B cell (primary cell): Measurements from ENCODE around the gene DPH1. TPM values are rescaled to one million over a fixed set of nuclear protein-coding genes. Genes with fewer than 3 reads are reported as not detected.

Experiments used
- ATAC-seq: fragments of 200-7000 bp; cut with Tn5 transposase; one replicate; pipeline ENCODE4 v1.10.0; 2021; ENCODE audit warnings: low read depth, mild to moderate bottlenecking, moderate number of reproducible peaks, moderate library complexity
- CTCF ChIA-PET: fragments of 350-600 bp; sonication (Branson Sonifier 250); formaldehyde crosslinking; loops from one replicate; lab custom pipeline; 2021; ENCODE audit warnings: antibody characterized with exemption, inconsistent platforms; lab: Charles Lee
- POLR2A ChIA-PET: fragments of 350-600 bp; sonication (Branson Sonifier 250); formaldehyde crosslinking; loops from one replicate; lab custom pipeline; 2021; ENCODE audit warnings: antibody characterized with exemption; lab: Charles Lee
- DNase-seq: peaks from one replicate; pipeline ENCODE4 v3.0.0; 2013
- H2AFZ ChIP-seq: 2 replicates; pipeline ENCODE4 v1.6.1; 2012; ENCODE audit warnings: mild to moderate bottlenecking, low read depth, low read length; ENCODE audit not compliant: insufficient read depth, poor library complexity, severe bottlenecking
- H3K27ac ChIP-seq, 2 donors: 1 replicate in 1 of 2; 2 replicates in 1 of 2; pipeline ENCODE4 v1.5.1; 2012 to 2013; ENCODE audit warnings: low read length in 2 of 2, mild to moderate bottlenecking in 2 of 2, moderate library complexity in 1 of 2
- H3K27me3 ChIP-seq, 4 experiments: fragments of 200-600 bp in 1 of 4; sonication (generic) in 1 of 4; replicated peaks in 1 of 4; 1 replicate in 2 of 4; 2 replicates in 2 of 4; pipeline versions ENCODE4 v1.6.1 to v1.7.0; 2013 to 2016; ENCODE audit warnings: low read length in 3 of 4, mild to moderate bottlenecking in 2 of 4, mixed read lengths in 1 of 4, moderate library complexity in 1 of 4; ENCODE audit not compliant: insufficient read depth in 4 of 4, control insufficient read depth in 3 of 4; ENCODE audit errors: control extremely low read depth in 1 of 4
- H3K36me3 ChIP-seq, 2 experiments: replicated peaks in 1 of 2; 1 replicate in 1 of 2; 2 replicates in 1 of 2; pipeline versions ENCODE4 v1.6.1 to v1.7.1; 2013; ENCODE audit warnings: low read length in 1 of 2; ENCODE audit not compliant: insufficient read depth in 2 of 2, control insufficient read depth in 1 of 2; ENCODE audit errors: control extremely low read depth in 1 of 2, extremely low read depth in 1 of 2
- H3K4me1 ChIP-seq, 2 donors: fragments of 200-600 bp in 1 of 2; sonication (generic) in 1 of 2; 1 replicate in 1 of 2; 2 replicates in 1 of 2; pipeline versions ENCODE4 v1.5.1 to v1.6.1; 2013 to 2017; ENCODE audit warnings: low read length in 2 of 2; ENCODE audit not compliant: control insufficient read depth in 2 of 2, insufficient read depth in 2 of 2
- H3K4me2 ChIP-seq: replicated peaks from 2 replicates; pipeline ENCODE3; 2012; ENCODE audit warnings: mild to moderate bottlenecking, low read depth, low read length; ENCODE audit not compliant: poor library complexity, severe bottlenecking
- H3K4me3 ChIP-seq, 5 experiments: fragments of 200-600 bp in 1 of 5; sonication (generic) in 1 of 5; 1 replicate in 3 of 5; 2 replicates in 2 of 5; pipeline versions ENCODE4 v1.5.1 to v1.7.0; 2011 to 2016; ENCODE audit warnings: low read length in 4 of 5, mild to moderate bottlenecking in 4 of 5, low read depth in 2 of 5, control low read depth in 1 of 5, moderate library complexity in 1 of 5; ENCODE audit not compliant: insufficient read depth in 1 of 5; ENCODE audit errors: control extremely low read depth in 1 of 5, extremely low read depth in 1 of 5
- H3K79me2 ChIP-seq: fragments of 200-600 bp; sonication (generic); one replicate; pipeline ENCODE4 v1.6.0; 2016; ENCODE audit warnings: low read length; ENCODE audit not compliant: control insufficient read depth, insufficient read depth
- H3K9ac ChIP-seq: fragments of 200-600 bp; sonication (generic); 2 replicates; pipeline ENCODE4 v1.6.1; 2017; ENCODE audit warnings: mild to moderate bottlenecking, low read length, moderate library complexity
- H3K9me3 ChIP-seq, 3 donors: one replicate each; pipeline versions ENCODE4 v1.6.1 to v1.7.1; 2013; ENCODE audit warnings: low read length in 2 of 3; ENCODE audit not compliant: control insufficient read depth in 2 of 3, insufficient read depth in 1 of 3; ENCODE audit errors: control extremely low read depth in 1 of 3
- H4K20me1 ChIP-seq: 2 replicates; pipeline ENCODE4 v1.6.0; 2012; ENCODE audit warnings: mild to moderate bottlenecking, low read length; ENCODE audit not compliant: insufficient read depth, control insufficient read depth, poor library complexity, severe bottlenecking
- H3K27ac Mint-ChIP-seq: one replicate; pipeline ENCODE4 v1.8.0; 2021; ENCODE audit warnings: mixed read lengths
- H3K27me3 Mint-ChIP-seq: one replicate; pipeline ENCODE4 v1.8.0; 2021; ENCODE audit warnings: mixed read lengths
- H3K4me1 Mint-ChIP-seq: one replicate; pipeline ENCODE4 v1.8.0; 2021; ENCODE audit warnings: mixed read lengths
- H3K4me3 Mint-ChIP-seq: one replicate; pipeline ENCODE4 v1.8.0; 2021; ENCODE audit warnings: mixed read lengths
- H3K9me3 Mint-ChIP-seq: one replicate; pipeline ENCODE4 v1.8.0; 2022; ENCODE audit warnings: mixed read lengths; ENCODE audit not compliant: insufficient read depth
- EZH2 ChIP-seq: IDR thresholded peaks from 2 replicates; pipeline ENCODE4 v1.6.1; 2012; ENCODE audit warnings: borderline replicate concordance, low read depth, mild to moderate bottlenecking, moderate library complexity, low read length; ENCODE audit not compliant: insufficient read depth, poor library complexity, severe bottlenecking
- WGBS: methylation state at CpG from one replicate; pipeline ENCODE4 v1.1.5; 2013; ENCODE audit warnings: missing lambda C conversion rate; ENCODE audit not compliant: insufficient coverage; 5-methylcytosine and 5-hydroxymethylcytosine counted together
- intact Hi-C: fragments of 100-400 bp; cut with micrococcal nuclease; formaldehyde crosslinking; loops from one replicate; pipeline ENCODE4 v1.10.0; 2022
- polyA plus RNA-seq: library from polyadenylated mRNA; depleted of rRNA; stranded (reverse); fragments of >200 nt; gene quantifications from 2 replicates; pipeline ENCODE4 v1.2.3, GENCODE V29; 2012
- total RNA-seq, 2 donors: library from RNA; stranded (reverse); fragments of 120-200 nt in 1 of 2; gene quantifications; 1 replicate in 1 of 2; 2 replicates in 1 of 2; pipeline versions ENCODE4 v1.2.3 to v1.2.4, GENCODE V29; 2013 to 2022
- TF ChIP-seq, protein P1 (sequence below): fragments of 200-600 bp; IDR thresholded peaks from one replicate; pipeline ENCODE4 v1.8.0; 2022; ENCODE audit warnings: antibody characterized with exemption, mild to moderate bottlenecking

The DPH1 gene
- total and polyA plus RNA-seq, 2 donors (not counting 1 experiment from before 2014, with no cell fraction given) = 83.6 to 105 TPM

DNA sequence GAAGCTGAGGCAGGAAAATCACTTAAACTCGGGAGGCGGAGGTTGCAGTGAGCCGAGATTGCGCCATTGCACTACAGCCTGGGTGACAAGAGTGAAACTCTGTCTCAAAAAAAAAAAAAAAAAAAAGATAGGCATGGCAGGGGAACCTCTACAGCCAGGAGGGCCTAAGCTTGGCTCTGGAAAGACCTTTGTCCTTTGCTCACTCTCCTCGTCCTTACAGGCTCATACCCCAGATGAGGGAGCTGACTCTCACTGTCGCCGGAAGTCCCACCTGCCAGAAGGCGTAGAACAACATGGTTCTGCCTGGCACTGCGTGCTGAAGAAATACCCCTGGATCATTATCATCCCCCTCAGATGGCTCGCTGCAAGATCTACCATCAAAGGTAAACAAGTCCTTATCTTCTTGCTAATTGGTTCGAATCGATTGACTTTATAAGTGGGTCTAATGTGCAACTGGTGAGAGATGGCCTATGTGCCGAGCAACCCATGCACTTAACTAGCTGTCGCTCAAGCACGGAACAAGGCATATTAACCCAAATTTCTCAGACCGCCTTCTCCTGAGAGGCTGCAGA lies 34.5 kb upstream of the DPH1 start:
- Histone ChIP-seq H3K9ac (no peak overlapping the region), H3K79me2 (no peaks in the 10 kb centered on the region), H3K9me3 (peaks cover 0 to 3% (median 0%) of the 10 kb centered on the region in 3 donors), H4K20me1 (no peaks in the 10 kb centered on the region), H3K36me3 (no peaks in the 10 kb centered on the region), H3K27ac (no peak overlapping the region), H3K4me1 (no peaks in the 10 kb centered on the region), H3K4me3 (no peak overlapping the region), H2AFZ (no peak overlapping the region), H3K4me2 (no peak overlapping the region), H3K27me3 (peaks cover 0 to 27% (median 7%) of the 10 kb centered on the region in 4 experiments)
- H3K4me1 Mint-ChIP-seq = peaks cover 5% of the 10 kb centered on the region
- H3K27me3 Mint-ChIP-seq = peaks cover 48% of the 10 kb centered on the region
- intact Hi-C loops = no loop called here
- ATAC-seq (no peak), DNase-seq (no peak)
- ChIA-PET CTCF (no interaction called here), POLR2A (no interaction called here)
- WGBS = 100% methylated on average over 11 of the region's 16 CpGs
- no peaks in the 10 kb centered on the region for H3K9me3 Mint-ChIP-seq
- H3K27ac Mint-ChIP-seq = no peak overlapping the region
- H3K4me3 Mint-ChIP-seq = no peak overlapping the region
- no peak for TF ChIP-seq EZH2
- TF ChIP-seq, protein P1, sequence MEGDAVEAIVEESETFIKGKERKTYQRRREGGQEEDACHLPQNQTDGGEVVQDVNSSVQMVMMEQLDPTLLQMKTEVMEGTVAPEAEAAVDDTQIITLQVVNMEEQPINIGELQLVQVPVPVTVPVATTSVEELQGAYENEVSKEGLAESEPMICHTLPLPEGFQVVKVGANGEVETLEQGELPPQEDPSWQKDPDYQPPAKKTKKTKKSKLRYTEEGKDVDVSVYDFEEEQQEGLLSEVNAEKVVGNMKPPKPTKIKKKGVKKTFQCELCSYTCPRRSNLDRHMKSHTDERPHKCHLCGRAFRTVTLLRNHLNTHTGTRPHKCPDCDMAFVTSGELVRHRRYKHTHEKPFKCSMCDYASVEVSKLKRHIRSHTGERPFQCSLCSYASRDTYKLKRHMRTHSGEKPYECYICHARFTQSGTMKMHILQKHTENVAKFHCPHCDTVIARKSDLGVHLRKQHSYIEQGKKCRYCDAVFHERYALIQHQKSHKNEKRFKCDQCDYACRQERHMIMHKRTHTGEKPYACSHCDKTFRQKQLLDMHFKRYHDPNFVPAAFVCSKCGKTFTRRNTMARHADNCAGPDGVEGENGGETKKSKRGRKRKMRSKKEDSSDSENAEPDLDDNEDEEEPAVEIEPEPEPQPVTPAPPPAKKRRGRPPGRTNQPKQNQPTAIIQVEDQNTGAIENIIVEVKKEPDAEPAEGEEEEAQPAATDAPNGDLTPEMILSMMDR = no peak

DNA sequence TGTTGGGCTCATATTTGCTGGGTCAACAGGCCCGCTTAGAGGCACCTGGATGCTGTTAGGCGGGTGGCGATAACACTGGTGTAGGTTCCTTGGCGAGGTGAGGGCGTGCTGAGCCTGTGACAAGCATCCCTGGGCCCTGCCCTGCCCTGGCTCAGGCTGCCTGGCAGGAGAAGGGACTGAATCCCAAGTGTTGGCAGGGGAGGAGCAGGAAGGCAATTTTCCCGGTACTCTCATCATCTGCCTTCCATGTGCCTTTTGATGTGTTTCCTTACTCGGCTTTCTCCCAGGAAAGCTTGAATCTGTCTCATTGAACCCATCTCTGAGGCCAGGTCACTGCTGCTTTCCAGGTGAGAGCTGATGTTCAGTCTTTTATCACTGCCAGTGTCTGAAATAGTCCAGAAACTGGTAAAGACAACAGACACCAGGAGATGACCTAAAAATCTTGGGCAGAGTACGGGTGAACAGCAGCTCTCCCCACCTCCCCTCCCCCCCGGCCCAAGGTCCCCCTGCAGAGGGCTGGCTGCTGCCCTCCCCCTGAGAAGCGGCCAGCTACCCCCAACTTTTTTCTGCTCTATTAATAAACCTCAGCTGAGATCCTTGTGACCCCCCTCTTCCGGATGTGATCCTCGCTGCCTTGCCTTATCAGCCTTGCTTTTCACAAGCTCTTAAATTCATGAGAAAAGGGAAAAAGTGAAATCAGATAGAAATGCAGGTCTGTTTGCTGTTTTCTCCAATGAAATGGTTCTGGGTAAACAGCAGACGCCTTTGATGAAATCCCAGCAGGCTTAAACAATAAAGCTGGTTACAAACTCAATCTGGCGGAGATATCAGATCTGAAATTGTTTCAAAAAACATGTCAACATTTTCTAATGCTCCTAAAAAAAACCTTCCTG lies 33.8 kb upstream of the DPH1 start:
- ChIA-PET CTCF (no interaction called here), POLR2A (no interaction called here)
- peaks cover 40% of the 10 kb centered on the region for H3K27me3 Mint-ChIP-seq
- Histone ChIP-seq H4K20me1 (no peaks in the 10 kb centered on the region), H3K9ac (no peak overlapping the region), H3K27me3 (peaks cover 0 to 26% (median 7%) of the 10 kb centered on the region in 4 experiments), H3K4me1 (no peaks in the 10 kb centered on the region), H3K4me3 (no peak overlapping the region), H2AFZ (no peak overlapping the region), H3K36me3 (no peaks in the 10 kb centered on the region), H3K79me2 (no peaks in the 10 kb centered on the region), H3K4me2 (no peak overlapping the region), H3K9me3 (peaks cover 0 to 6% (median 0%) of the 10 kb centered on the region in 3 donors), H3K27ac (no peak overlapping the region)
- 92% methylated on average over 12 of the region's 14 CpGs for WGBS
- intact Hi-C loops = no loop called here
- DNase-seq (no peak), ATAC-seq (no peak)
- H3K4me1 Mint-ChIP-seq = peaks cover 5% of the 10 kb centered on the region
- H3K27ac Mint-ChIP-seq = no peak overlapping the region
- H3K9me3 Mint-ChIP-seq = no peaks in the 10 kb centered on the region
- H3K4me3 Mint-ChIP-seq = no peak overlapping the region
- TF ChIP-seq, protein P1 = no peak
- no peak for TF ChIP-seq EZH2
